ENCODE results near the gene ZNF423.

The ZNF423 gene

GRCh38 chr16:49622421-49623402 is 233.2 kb downstream of the ZNF423 start:
- DNase-seq (ENCODE audit: low read depth) = no peak

DNA sequence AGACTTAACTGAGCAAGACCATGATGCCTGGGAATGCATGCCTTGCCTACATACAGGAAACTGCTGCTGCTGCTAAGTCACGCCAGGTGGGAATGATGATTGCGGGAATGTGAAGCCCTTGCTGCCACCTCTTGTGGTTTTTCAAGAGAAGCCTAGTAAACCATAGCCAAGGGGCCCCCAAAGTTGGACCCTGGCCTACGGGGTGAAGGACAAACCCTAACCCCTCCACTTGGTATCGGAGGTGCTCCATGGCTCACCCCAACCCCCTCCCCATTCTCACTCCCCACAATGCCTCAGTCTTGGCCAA is 233.9 kb downstream of the ZNF423 start:
- no peak for DNase-seq (ENCODE audit: low read depth)

DNA sequence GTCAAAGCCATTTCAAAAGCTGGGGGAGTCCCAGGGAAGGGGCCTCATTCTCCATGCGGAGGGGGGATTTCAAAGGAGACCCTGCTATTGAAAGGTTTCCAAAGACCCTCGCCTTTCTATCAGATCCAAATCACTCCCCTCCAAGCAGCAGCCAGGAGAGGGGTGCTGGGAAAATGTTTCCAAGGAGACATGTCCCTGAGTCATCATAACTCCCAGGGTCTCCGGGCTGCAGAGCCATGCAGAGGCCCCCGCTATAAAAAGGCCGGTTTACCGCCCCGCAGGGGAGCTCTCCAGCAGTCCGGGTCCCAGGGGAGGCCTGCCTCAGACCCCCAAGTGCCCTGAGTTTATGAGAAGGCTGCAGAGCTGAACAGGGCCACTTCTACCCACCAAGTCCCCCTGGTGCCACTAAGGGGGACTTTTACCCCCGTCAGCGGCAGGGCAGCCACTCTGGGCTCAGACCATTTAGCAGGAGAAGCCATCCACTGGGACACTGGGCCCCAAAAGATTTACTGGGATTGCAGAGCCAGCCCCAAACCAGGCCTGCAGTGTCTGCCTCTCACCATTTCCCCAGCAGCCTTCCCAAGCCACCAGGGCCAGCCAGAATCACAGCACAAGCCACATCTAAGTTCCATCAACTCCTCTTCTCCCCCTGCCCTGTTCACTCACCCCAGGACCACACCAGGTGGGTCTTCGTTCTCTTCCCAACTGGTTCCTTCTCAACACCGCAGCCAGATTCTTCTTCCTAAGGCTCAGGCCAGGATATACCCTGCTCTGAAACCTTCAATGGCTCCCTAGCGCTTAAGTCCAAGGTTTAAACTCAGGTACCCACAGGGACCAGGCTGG is 234.4 kb downstream of the ZNF423 start:
- no peak for DNase-seq (ENCODE audit: low read depth)

DNA sequence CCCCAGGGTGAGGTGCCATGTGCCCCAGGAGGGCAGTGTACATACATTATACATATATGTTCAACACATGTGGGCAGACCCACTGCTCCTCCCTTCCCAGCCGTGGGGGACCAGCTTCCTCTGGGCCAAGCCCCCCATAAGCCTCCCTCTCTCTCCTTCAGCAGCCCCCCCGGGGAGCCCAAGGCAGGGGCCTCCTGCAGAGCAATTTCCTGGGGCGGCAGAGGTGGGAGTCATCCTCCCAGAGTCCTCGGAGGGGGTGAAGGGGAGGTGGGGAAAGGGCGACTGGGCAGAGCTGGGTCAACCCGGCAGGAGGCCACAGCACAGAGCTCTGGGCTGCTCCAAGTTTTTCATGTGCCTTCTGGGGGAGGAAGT is 235.1 kb downstream of the ZNF423 start:
- no peak for DNase-seq (ENCODE audit: low read depth)

- no peak for DNase-seq (ENCODE audit: low read depth)
Observed at GRCh38 chr16:49620158-49620868, 235.6 kb downstream of the ZNF423 start.

- DNase-seq (ENCODE audit: low read depth) = no peak
Observed at GRCh38 chr16:49619811-49620157, 236.1 kb downstream of the ZNF423 start.

DNA sequence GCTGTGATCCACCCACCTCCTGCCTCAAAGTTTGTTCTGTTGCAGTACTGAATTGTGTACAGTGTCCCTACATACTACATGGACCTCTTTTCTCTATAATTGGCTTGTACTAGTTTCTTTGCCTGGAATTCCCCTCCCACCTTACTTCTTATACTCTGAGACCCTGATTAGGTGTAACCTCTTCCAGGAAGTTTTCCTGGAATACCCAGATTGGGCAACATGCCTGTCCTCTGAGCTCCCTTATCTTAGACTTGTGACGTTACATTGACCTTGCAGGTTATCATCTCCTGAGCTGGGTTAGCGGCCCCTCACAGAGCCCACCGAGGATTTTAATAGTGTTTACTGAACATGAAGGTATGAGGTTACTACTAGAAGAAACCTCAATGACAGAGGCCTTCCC is 237.0 kb downstream of the ZNF423 start:
- DNase-seq (ENCODE audit: low read depth) = no peak

- no peak for DNase-seq (ENCODE audit: low read depth)
Observed at GRCh38 chr16:49617710-49618330, 238.1 kb downstream of the ZNF423 start.

DNA sequence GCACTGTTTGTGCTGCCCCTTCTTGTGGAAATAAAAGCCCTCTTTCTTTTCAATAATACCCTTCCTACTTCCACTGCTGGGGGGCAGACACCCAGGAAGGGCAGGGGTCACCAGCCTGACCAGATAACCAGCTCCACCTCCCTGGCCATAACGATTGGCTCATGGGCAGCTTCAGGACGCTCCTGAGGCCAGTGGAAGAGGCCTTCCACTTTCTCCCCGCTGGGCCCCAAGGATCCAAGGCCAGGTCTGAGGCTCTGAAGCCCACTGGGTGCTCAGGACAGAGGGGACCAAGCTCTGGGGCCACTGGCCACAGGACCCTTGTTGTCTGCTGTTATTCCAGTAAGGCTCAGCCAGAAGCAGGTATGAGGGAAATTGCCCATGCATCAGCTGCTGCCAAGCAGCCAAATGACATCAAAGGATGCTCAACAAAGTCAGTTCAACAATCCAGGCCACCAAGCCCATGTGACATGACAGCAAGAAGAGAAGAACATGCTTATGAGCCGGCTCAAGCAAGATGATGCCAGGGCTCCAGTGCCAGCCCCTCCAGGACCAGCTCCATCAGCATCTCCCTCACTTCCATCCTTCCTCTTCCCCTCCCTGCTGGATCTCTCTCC is 238.8 kb downstream of the ZNF423 start:
- no peak for DNase-seq (ENCODE audit: low read depth)

- no peak for DNase-seq (ENCODE audit: low read depth)
Observed at GRCh38 chr16:49615576-49615975, 240.3 kb downstream of the ZNF423 start.

GRCh38 chr16:49610983-49611382 is 244.9 kb downstream of the ZNF423 start:
- no peak for DNase-seq (ENCODE audit: low read depth)

DNA sequence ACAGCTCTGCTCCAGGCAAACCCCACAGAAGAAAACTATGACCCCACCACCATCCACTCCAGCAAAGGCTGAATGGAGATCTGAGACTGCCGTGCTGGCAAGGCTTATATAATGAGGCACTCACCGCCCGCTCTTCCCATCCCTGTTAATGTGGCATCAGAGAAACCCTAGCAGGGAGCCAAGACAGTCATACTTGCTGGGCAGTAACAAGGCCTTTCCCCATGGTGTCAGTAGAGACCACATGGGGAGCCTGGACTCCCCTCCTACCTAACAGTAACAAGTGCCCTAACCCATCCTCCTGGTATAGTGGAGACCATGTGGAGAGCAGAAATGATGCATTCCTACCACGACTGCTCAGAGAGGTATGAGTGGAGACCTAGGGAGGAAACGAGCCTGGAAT is 247.1 kb downstream of the ZNF423 start:
- no peak for DNase-seq (ENCODE audit: low read depth)

DNA sequence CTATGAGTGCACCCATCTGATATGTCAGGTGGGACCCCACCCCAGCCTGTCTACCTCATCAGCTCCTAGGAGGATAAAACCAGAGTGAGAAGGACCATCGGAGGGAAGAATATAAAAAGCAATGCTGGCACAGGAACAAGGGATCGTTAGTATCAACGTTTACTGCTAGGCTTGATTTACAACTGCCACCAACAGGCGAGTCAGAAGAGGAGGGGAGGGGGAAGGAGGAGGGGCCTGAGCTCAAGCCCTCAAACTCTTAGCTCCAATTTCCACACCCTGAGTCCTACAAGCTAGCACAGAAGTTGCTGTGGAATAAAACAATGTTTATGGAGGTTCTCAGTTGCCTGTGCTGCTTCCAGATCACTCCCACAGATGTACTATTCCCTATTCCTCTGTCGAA is 247.8 kb downstream of the ZNF423 start:
- DNase-seq (ENCODE audit: low read depth) = no peak

- no peak for DNase-seq (ENCODE audit: low read depth)
Observed at GRCh38 chr16:49605536-49606254, 250.2 kb downstream of the ZNF423 start.

GRCh38 chr16:49604602-49605001 is 251.3 kb downstream of the ZNF423 start:
- DNase-seq (ENCODE audit: low read depth) = no peak

DNA sequence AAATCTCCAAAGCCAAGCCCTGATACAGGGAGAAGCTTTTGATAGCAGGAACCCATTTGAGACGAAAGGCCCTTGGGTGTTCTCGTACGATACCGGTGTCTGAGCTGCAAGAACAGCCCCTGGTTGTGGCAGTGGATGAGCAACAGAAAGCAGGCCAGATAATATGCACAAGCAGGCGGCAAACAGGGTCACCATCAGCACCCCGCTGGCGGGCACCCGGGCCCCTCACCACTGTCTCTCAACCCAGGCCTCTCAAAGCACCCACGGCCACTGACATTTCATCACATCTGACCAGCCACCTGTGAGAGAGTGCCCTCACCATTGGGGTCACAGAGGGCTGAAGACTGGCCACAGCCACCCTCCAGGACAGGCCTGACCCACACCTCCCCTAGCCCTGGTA is 252.0 kb downstream of the ZNF423 start:
- DNase-seq (ENCODE audit: low read depth) = no peak

- DNase-seq (ENCODE audit: low read depth) = no peak
Observed at GRCh38 chr16:49602976-49603310, 253.0 kb downstream of the ZNF423 start.

DNA sequence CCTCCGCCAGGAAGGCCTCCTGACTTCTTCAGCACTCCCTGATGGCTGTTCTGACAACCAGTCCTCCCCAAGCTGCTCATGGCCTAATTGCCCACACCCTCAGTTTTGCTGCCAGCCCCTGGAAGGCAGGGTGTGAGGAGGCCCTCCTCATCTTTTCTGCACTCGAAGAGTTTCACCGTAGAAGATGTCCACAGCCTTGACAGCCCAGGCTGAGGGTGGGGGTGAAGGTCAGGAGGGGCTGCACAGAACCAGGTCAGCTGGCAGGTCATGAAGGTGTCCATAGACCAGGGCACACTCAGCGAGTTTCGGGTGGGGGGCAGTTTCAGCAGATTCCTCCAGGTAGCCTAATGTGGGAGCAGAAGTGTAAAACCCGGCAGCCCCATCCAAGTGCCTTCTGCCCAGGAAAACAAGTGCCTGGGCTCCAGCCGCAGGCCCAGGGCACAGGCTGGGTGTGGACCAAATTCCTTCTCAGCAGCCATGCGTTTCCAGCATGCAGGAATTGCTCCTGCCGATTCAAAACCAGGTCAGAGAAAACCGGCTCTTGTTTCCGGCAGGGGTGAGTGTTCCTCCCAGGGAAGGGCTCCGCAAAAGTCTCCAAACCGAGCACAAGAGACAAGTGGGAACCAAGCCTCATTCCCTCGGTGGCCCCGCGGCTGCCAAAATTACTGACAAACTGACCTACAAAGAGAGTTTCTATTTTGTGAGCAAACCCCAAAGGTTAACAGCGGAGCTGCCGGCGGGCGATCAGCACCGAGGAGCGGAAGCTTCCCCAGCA is 253.5 kb downstream of the ZNF423 start:
- no peak for DNase-seq (ENCODE audit: low read depth)

- no peak for DNase-seq (ENCODE audit: low read depth)
Observed at GRCh38 chr16:49601576-49601975, 254.3 kb downstream of the ZNF423 start.

- DNase-seq (ENCODE audit: low read depth) = no peak
Observed at GRCh38 chr16:49600976-49601375, 254.9 kb downstream of the ZNF423 start.
